ENCODE results near the gene IQSEC1.
A peak's percentile ranks its signal among the peaks of the same experiment; 100 is the strongest.

IQSEC1 gene

GRCh38 chr3:12980596-12981290 is 92.5 kb downstream of the IQSEC1 start:
- no peak for DNase-seq

GRCh38 chr3:12979947-12980487 is 93.2 kb downstream of the IQSEC1 start:
- DNase-seq: no peak

- no peak for DNase-seq
These were observed 93.9 kb downstream of the IQSEC1 start for GRCh38 chr3:12979151-12979946.

GRCh38 chr3:12978682-12979081 is 94.5 kb downstream of the IQSEC1 start:
- no peak for DNase-seq

GRCh38 chr3:12977117-12977808 is 96.0 kb downstream of the IQSEC1 start:
- DNase-seq: no peak

- no peak for DNase-seq
These were observed 97.3 kb downstream of the IQSEC1 start for GRCh38 chr3:12975748-12976522.

- no peak for DNase-seq
These were observed 98.4 kb downstream of the IQSEC1 start for GRCh38 chr3:12974819-12975218.

- DNase-seq: no peak
These were observed 98.9 kb downstream of the IQSEC1 start for GRCh38 chr3:12974334-12974733.

GRCh38 chr3:12973827-12974226 is 99.4 kb downstream of the IQSEC1 start:
- DNase-seq: no peak

- DNase-seq: no peak
These were observed 100.2 kb downstream of the IQSEC1 start for GRCh38 chr3:12972781-12973702.

GRCh38 chr3:12972043-12972442 is 101.2 kb downstream of the IQSEC1 start:
- DNase-seq: no peak

- no peak for DNase-seq
These were observed 102.5 kb downstream of the IQSEC1 start for GRCh38 chr3:12970684-12971083.

GRCh38 chr3:12969486-12969885 is 103.7 kb downstream of the IQSEC1 start:
- peak; percentile 75 for DNase-seq

GRCh38 chr3:12968541-12968940 is 104.7 kb downstream of the IQSEC1 start:
- DNase-seq: no peak

GRCh38 chr3:12967606-12968351 is 105.5 kb downstream of the IQSEC1 start:
- no peak for DNase-seq

- DNase-seq: no peak
These were observed 106.2 kb downstream of the IQSEC1 start for GRCh38 chr3:12966847-12967605.

- DNase-seq: peak; percentile 59
These were observed 107.0 kb downstream of the IQSEC1 start for GRCh38 chr3:12965999-12966846.

GRCh38 chr3:12964711-12965612 is 108.3 kb downstream of the IQSEC1 start:
- no peak for DNase-seq

Data from NCI-H524 treated with DMSO at 0.1 percent for 48 hours (cell line).